WTC11 (cell line): ENCODE data around the gene BICD2. TPM values are rescaled to one million over a fixed set of nuclear protein-coding genes. Genes with fewer than 3 reads are reported as not detected.

Source experiments
- ATAC-seq: fragments of 200-7000 bp; cut with Tn5 transposase; 2 replicates; pipeline ENCODE4 v1.10.0; 2021; ENCODE audit warnings: mild to moderate bottlenecking, moderate library complexity
- CTCF ChIA-PET: fragments of 300-600 bp; sonication (Branson Sonifier 250); formaldehyde crosslinking; loops from one replicate; lab custom pipeline; 2021; ENCODE audit warnings: antibody characterized with exemption; lab: Charles Lee
- POLR2A ChIA-PET: fragments of 350-600 bp; sonication (Branson Sonifier 250); formaldehyde crosslinking; loops from one replicate; lab custom pipeline; 2021; ENCODE audit warnings: antibody characterized with exemption; lab: Charles Lee
- DNase-seq: peaks from one replicate; pipeline ENCODE4 v3.0.0; 2021; ENCODE audit warnings: low spot score
- H3K27ac Mint-ChIP-seq: 2 replicates; pipeline ENCODE4 v1.8.0; 2021; ENCODE audit warnings: mixed read lengths
- H3K27me3 Mint-ChIP-seq: 2 replicates; pipeline ENCODE4 v1.8.0; 2021; ENCODE audit warnings: low read depth, mild to moderate bottlenecking, moderate library complexity, mixed read lengths
- H3K36me3 Mint-ChIP-seq: 2 replicates; pipeline ENCODE4 v1.8.0; 2021; ENCODE audit warnings: mixed read lengths
- H3K4me1 Mint-ChIP-seq: 2 replicates; pipeline ENCODE4 v1.8.0; 2022; ENCODE audit warnings: mixed read lengths
- H3K4me3 Mint-ChIP-seq: 2 replicates; pipeline ENCODE4 v1.8.0; 2021; ENCODE audit warnings: mild to moderate bottlenecking, moderate library complexity, mixed read lengths
- H3K9me3 Mint-ChIP-seq: 2 replicates; pipeline ENCODE4 v1.8.0; 2021; ENCODE audit warnings: mixed read lengths
- CREM ChIP-seq: sonication (generic); formaldehyde crosslinking; IDR thresholded peaks from 2 replicates; pipeline ENCODE4 v1.8.1; 2022; ENCODE audit warnings: mild to moderate bottlenecking, missing genetic modification reagents, moderate library complexity
- ETV6 ChIP-seq: sonication (generic); formaldehyde crosslinking; IDR thresholded peaks from 2 replicates; pipeline ENCODE4 v1.8.1; 2022; ENCODE audit warnings: mild to moderate bottlenecking, missing genetic modification reagents
- GRHL2 ChIP-seq: fragments of 250-450 bp; sonication (Bioruptor Pico); IDR thresholded peaks from 2 replicates; pipeline ENCODE4 v1.8.0; 2022; ENCODE audit warnings: mild to moderate bottlenecking, moderate library complexity; ENCODE audit not compliant: insufficient replicate concordance, severe bottlenecking
- GTF2I ChIP-seq: fragments of 250-450 bp; sonication (Bioruptor Pico); conservative IDR thresholded peaks from 2 replicates; pipeline ENCODE4 v1.4.0; 2021; ENCODE audit warnings: mild to moderate bottlenecking
- MXD4 ChIP-seq: fragments of 250-450 bp; sonication (Bioruptor Pico); IDR thresholded peaks from 2 replicates; pipeline ENCODE4 v1.8.0; 2021; ENCODE audit warnings: mild to moderate bottlenecking, moderate library complexity, borderline replicate concordance
- MYBL2 ChIP-seq: sonication (generic); formaldehyde crosslinking; IDR thresholded peaks from 2 replicates; pipeline ENCODE4 v1.8.1; 2023; ENCODE audit warnings: mild to moderate bottlenecking, moderate library complexity, missing genetic modification reagents
- NFATC4 ChIP-seq: fragments of 250-450 bp; sonication (Bioruptor Pico); IDR thresholded peaks from 2 replicates; pipeline ENCODE4 v1.9.0; 2021; ENCODE audit warnings: mild to moderate bottlenecking
- OVOL2 ChIP-seq: fragments of 250-450 bp; sonication (Bioruptor Pico); IDR thresholded peaks from 2 replicates; pipeline ENCODE4 v1.9.0; 2021; ENCODE audit warnings: mild to moderate bottlenecking, borderline replicate concordance
- PRRX2 ChIP-seq: fragments of 250-450 bp; sonication (Bioruptor Pico); IDR thresholded peaks from 2 replicates; pipeline ENCODE4 v1.8.0; 2021; ENCODE audit warnings: mild to moderate bottlenecking
- SMAD3 ChIP-seq: sonication (generic); formaldehyde crosslinking; IDR thresholded peaks from 2 replicates; pipeline ENCODE4 v1.8.0; 2022; ENCODE audit warnings: missing genetic modification reagents, mild to moderate bottlenecking, borderline replicate concordance
- SMAD4 ChIP-seq: sonication (generic); formaldehyde crosslinking; IDR thresholded peaks from 2 replicates; pipeline ENCODE4 v1.8.0; 2022; ENCODE audit warnings: mild to moderate bottlenecking, missing genetic modification reagents
- TCF7 ChIP-seq: sonication (generic); formaldehyde crosslinking; IDR thresholded peaks from 2 replicates; pipeline ENCODE4 v1.8.0; 2022; ENCODE audit warnings: mild to moderate bottlenecking, low read depth, missing genetic modification reagents, moderate library complexity
- ZBTB21 ChIP-seq: sonication (generic); formaldehyde crosslinking; IDR thresholded peaks from 2 replicates; pipeline ENCODE4 v1.8.1; 2023; ENCODE audit warnings: mild to moderate bottlenecking, missing genetic modification reagents, borderline replicate concordance
- ZNF121 ChIP-seq: sonication (generic); formaldehyde crosslinking; IDR thresholded peaks from 2 replicates; pipeline ENCODE4 v1.8.0; 2023; ENCODE audit warnings: missing genetic modification reagents
- ZNF263 ChIP-seq: sonication (generic); formaldehyde crosslinking; IDR thresholded peaks from 2 replicates; pipeline ENCODE4 v1.8.1; 2022; ENCODE audit warnings: low read depth, mild to moderate bottlenecking, moderate library complexity, missing genetic modification reagents
- ZNF416 ChIP-seq: fragments of 250-450 bp; sonication (Bioruptor Pico); IDR thresholded peaks from 2 replicates; pipeline ENCODE4 v1.9.0; 2021; ENCODE audit warnings: mild to moderate bottlenecking, inconsistent platforms
- ZNF423 ChIP-seq: fragments of 250-450 bp; sonication (Bioruptor Pico); IDR thresholded peaks from 2 replicates; pipeline ENCODE4 v2.1.2; 2022; ENCODE audit warnings: mild to moderate bottlenecking, moderate library complexity
- total RNA-seq: library from RNA; stranded (reverse); gene quantifications from 3 replicates; pipeline ENCODE4 v1.2.3, GENCODE V29; 2021
- TF ChIP-seq, protein P1 (sequence below): sonication (generic); formaldehyde crosslinking; IDR thresholded peaks from 2 replicates; pipeline ENCODE4 v1.8.1; 2022; ENCODE audit warnings: mild to moderate bottlenecking, missing genetic modification reagents, moderate library complexity, borderline replicate concordance
- TF ChIP-seq, protein P2 (sequence below): fragments of 250-450 bp; sonication (Bioruptor Pico); IDR thresholded peaks from 2 replicates; pipeline ENCODE4 v2.1.2; 2022; ENCODE audit warnings: mild to moderate bottlenecking, moderate library complexity
- TF ChIP-seq, protein P3 (sequence below): sonication (generic); formaldehyde crosslinking; IDR thresholded peaks from 2 replicates; pipeline ENCODE4 v1.8.0; 2022; ENCODE audit warnings: missing genetic modification reagents
- TF ChIP-seq, protein P4 (sequence below): sonication (generic); formaldehyde crosslinking; IDR thresholded peaks from 2 replicates; pipeline ENCODE4 v1.8.0; 2023; ENCODE audit warnings: mild to moderate bottlenecking, missing genetic modification reagents
- TF ChIP-seq, protein P5 (sequence below): sonication (generic); formaldehyde crosslinking; IDR thresholded peaks from 2 replicates; pipeline ENCODE4 v1.8.1; 2023; ENCODE audit warnings: mild to moderate bottlenecking, missing genetic modification reagents, moderate library complexity

The BICD2 gene
- total RNA-seq, 1 experiment from 2014 or later, result 38.7 TPM

DNA sequence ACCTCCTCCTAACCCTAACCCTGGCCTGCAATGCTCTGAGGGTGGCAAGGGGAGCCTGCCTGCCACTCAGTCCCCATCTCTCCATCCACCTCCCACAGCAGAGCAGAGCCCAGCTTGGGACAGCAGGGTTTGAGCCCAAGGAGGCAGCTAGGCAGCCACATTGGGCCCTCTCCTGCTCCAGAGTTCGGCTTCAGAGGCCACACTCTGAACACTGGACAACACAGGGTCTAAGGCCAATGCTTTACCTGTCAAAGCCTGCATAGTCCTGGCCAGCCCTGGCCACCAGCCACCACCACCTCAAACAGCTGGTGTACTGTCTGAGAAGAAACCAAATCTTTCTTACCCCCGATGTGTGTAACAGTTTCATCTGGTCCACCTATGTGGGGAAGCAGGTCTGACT is 5.2 kb downstream of the BICD2 start (continued):
- TF ChIP-seq NFATC4, result no peak

DNA sequence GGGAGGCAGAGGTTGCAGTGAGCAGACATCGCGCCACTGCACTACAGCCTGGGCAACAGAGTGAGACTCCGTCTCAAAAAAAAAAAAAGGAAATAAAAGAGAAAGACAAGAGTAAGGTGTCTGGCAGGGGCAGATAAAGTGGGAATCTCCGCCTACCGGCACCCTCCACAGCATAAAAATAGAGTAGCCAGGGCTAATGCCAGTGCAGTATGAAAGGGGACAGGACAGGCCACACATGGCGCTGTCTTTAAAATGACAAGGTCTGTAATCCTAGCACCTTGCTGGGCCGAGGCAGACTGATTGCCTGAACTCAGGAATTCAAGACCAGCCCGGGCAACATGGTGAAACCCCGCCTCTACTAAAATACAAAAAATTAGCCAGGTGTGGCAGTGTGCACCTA is 7.8 kb downstream of the BICD2 start:
- peaks cover 71% of the 10 kb centered on the region for H3K4me1 Mint-ChIP-seq
- TF ChIP-seq ZNF121 (CRISPR knock-in tag), result peak; percentile 71; the same call in 1 of the 2 replicates
- TF ChIP-seq, protein P1, sequence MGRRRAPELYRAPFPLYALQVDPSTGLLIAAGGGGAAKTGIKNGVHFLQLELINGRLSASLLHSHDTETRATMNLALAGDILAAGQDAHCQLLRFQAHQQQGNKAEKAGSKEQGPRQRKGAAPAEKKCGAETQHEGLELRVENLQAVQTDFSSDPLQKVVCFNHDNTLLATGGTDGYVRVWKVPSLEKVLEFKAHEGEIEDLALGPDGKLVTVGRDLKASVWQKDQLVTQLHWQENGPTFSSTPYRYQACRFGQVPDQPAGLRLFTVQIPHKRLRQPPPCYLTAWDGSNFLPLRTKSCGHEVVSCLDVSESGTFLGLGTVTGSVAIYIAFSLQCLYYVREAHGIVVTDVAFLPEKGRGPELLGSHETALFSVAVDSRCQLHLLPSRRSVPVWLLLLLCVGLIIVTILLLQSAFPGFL (CRISPR knock-in tag), result no peak
- POLR2A ChIA-PET, result no interaction called here
- CTCF ChIA-PET, result interaction anchor here (0.6 to 1.0 kb wide), 2 partner anchors 9 to 81 kb away, joined by 3 read pairs; no protein-coding TSS in a partner anchor
- no peak for ATAC-seq
- no peak overlapping the region; the same call in 1 of the 2 replicates for H3K4me3 Mint-ChIP-seq
- peaks cover 10% of the 10 kb centered on the region for H3K36me3 Mint-ChIP-seq
- DNase-seq, result no peak
- H3K27ac Mint-ChIP-seq, result peak overlapping the region; percentile 72
- H3K9me3 Mint-ChIP-seq, result peaks cover 5% of the 10 kb centered on the region
- no peaks in the 10 kb centered on the region for H3K27me3 Mint-ChIP-seq

DNA sequence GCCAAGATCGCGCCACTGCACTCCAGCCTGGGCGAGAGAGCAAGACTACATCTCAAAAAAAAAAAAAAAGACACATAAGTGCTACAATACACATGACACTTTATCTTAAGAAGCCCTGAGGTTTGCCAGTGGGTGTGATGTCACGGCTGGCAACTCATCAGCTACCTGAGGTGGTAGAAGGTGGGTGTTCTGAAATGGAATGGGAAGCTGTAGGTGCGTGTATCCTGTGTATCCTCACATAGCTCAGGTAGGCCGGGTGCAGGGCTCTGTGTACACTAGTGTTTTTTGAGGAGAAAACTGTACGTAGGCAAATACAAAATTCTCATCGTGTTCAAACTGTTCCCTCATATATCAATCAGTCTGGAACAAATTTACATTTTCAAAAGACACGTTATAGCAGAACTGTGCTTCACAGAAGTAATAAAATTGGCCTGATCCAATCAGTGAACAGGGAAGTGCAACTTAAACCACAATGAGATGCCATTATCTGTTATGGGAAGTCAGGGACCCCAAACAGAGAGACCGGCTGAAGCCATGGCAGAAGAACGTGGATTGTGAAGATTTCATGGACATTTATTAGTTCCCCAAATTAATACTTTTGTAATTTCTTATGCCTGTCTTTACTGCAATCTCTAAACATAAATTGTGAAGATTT is 10.4 kb downstream of the BICD2 start:
- Mint-ChIP-seq H3K27me3 (no peaks in the 10 kb centered on the region), H3K27ac (peak overlapping the region; percentile 98), H3K4me1 (peaks cover 77% of the 10 kb centered on the region), H3K4me3 (peak overlapping the region; percentile 60), H3K36me3 (peaks cover 15% of the 10 kb centered on the region), H3K9me3 (peaks cover 5% of the 10 kb centered on the region)
- DNase-seq (no peak), ATAC-seq (no peak)
- TF ChIP-seq GRHL2 (CRISPR knock-in tag) (no peak), SMAD3 (CRISPR knock-in tag) (no peak), ZBTB21 (CRISPR knock-in tag) (no peak), CREM (CRISPR knock-in tag) (no peak), ETV6 (CRISPR knock-in tag) (no peak), TCF7 (CRISPR knock-in tag) (no peak), MXD4 (CRISPR knock-in tag) (no peak), PRRX2 (no peak), ZNF423 (no peak), GTF2I (CRISPR knock-in tag) (no peak), ZNF263 (CRISPR knock-in tag) (no peak), ZNF416 (CRISPR knock-in tag) (no peak), OVOL2 (CRISPR knock-in tag) (no peak), SMAD4 (no peak), MYBL2 (CRISPR knock-in tag) (no peak)
- TF ChIP-seq, protein P2, sequence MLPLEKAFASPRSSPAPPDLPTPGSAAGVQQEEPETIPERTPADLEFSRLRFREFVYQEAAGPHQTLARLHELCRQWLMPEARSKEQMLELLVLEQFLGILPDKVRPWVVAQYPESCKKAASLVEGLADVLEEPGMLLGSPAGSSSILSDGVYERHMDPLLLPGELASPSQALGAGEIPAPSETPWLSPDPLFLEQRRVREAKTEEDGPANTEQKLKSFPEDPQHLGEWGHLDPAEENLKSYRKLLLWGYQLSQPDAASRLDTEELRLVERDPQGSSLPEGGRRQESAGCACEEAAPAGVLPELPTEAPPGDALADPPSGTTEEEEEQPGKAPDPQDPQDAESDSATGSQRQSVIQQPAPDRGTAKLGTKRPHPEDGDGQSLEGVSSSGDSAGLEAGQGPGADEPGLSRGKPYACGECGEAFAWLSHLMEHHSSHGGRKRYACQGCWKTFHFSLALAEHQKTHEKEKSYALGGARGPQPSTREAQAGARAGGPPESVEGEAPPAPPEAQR (CRISPR knock-in tag), result no peak
- TF ChIP-seq, protein P3, sequence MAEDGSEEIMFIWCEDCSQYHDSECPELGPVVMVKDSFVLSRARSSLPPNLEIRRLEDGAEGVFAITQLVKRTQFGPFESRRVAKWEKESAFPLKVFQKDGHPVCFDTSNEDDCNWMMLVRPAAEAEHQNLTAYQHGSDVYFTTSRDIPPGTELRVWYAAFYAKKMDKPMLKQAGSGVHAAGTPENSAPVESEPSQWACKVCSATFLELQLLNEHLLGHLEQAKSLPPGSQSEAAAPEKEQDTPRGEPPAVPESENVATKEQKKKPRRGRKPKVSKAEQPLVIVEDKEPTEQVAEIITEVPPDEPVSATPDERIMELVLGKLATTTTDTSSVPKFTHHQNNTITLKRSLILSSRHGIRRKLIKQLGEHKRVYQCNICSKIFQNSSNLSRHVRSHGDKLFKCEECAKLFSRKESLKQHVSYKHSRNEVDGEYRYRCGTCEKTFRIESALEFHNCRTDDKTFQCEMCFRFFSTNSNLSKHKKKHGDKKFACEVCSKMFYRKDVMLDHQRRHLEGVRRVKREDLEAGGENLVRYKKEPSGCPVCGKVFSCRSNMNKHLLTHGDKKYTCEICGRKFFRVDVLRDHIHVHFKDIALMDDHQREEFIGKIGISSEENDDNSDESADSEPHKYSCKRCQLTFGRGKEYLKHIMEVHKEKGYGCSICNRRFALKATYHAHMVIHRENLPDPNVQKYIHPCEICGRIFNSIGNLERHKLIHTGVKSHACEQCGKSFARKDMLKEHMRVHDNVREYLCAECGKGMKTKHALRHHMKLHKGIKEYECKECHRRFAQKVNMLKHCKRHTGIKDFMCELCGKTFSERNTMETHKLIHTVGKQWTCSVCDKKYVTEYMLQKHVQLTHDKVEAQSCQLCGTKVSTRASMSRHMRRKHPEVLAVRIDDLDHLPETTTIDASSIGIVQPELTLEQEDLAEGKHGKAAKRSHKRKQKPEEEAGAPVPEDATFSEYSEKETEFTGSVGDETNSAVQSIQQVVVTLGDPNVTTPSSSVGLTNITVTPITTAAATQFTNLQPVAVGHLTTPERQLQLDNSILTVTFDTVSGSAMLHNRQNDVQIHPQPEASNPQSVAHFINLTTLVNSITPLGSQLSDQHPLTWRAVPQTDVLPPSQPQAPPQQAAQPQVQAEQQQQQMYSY (CRISPR knock-in tag), result no peak
- TF ChIP-seq, protein P4, sequence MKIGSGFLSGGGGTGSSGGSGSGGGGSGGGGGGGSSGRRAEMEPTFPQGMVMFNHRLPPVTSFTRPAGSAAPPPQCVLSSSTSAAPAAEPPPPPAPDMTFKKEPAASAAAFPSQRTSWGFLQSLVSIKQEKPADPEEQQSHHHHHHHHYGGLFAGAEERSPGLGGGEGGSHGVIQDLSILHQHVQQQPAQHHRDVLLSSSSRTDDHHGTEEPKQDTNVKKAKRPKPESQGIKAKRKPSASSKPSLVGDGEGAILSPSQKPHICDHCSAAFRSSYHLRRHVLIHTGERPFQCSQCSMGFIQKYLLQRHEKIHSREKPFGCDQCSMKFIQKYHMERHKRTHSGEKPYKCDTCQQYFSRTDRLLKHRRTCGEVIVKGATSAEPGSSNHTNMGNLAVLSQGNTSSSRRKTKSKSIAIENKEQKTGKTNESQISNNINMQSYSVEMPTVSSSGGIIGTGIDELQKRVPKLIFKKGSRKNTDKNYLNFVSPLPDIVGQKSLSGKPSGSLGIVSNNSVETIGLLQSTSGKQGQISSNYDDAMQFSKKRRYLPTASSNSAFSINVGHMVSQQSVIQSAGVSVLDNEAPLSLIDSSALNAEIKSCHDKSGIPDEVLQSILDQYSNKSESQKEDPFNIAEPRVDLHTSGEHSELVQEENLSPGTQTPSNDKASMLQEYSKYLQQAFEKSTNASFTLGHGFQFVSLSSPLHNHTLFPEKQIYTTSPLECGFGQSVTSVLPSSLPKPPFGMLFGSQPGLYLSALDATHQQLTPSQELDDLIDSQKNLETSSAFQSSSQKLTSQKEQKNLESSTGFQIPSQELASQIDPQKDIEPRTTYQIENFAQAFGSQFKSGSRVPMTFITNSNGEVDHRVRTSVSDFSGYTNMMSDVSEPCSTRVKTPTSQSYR (CRISPR knock-in tag), result no peak
- TF ChIP-seq, protein P5, sequence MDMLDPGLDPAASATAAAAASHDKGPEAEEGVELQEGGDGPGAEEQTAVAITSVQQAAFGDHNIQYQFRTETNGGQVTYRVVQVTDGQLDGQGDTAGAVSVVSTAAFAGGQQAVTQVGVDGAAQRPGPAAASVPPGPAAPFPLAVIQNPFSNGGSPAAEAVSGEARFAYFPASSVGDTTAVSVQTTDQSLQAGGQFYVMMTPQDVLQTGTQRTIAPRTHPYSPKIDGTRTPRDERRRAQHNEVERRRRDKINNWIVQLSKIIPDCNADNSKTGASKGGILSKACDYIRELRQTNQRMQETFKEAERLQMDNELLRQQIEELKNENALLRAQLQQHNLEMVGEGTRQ (CRISPR knock-in tag), result no peak
- CTCF ChIA-PET, result interaction anchor here (0.7 to 1.5 kb wide), 2 partner anchors 10 to 33 kb away, joined by 3 to 4 read pairs; no protein-coding TSS in a partner anchor
- POLR2A ChIA-PET, result interaction anchor here (0.5 kb wide), 1 partner anchor 585 kb away, joined by 4 read pairs; no protein-coding TSS in a partner anchor
